ENCODE measurements around the gene TM4SF1. TPM values are rescaled to one million over a fixed set of nuclear protein-coding genes. Genes with fewer than 3 reads are reported as not detected.
"Not testable (repeated sequence)": the region's sequence is repeated elsewhere in the genome, so short reads cannot be mapped to it uniquely, and the experiment has no call there.

The TM4SF1 gene
- total RNA-seq, 1 donor from 2014 or later: 63.8 TPM

DNA sequence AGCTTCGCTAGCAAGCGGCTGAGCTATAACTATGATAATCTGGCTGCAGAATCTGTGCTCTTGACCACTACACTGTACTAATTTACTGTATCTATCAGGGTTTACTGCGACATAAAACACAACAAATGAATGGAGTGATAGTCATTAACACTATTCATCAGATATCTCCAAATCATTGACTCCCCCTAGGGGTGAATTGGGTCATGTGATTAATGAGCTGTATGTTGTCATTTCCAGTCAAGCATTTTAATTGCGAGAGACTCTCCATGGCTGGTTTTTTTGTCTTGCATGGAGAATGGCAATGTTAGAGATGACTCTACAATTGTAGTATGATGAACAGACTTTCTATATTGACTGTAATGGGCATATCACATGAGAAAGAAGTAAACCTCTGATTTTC, 33.5 kb downstream of the TM4SF1 start:
- DNase-seq (ENCODE audit: low read depth): peak; percentile 62

DNA sequence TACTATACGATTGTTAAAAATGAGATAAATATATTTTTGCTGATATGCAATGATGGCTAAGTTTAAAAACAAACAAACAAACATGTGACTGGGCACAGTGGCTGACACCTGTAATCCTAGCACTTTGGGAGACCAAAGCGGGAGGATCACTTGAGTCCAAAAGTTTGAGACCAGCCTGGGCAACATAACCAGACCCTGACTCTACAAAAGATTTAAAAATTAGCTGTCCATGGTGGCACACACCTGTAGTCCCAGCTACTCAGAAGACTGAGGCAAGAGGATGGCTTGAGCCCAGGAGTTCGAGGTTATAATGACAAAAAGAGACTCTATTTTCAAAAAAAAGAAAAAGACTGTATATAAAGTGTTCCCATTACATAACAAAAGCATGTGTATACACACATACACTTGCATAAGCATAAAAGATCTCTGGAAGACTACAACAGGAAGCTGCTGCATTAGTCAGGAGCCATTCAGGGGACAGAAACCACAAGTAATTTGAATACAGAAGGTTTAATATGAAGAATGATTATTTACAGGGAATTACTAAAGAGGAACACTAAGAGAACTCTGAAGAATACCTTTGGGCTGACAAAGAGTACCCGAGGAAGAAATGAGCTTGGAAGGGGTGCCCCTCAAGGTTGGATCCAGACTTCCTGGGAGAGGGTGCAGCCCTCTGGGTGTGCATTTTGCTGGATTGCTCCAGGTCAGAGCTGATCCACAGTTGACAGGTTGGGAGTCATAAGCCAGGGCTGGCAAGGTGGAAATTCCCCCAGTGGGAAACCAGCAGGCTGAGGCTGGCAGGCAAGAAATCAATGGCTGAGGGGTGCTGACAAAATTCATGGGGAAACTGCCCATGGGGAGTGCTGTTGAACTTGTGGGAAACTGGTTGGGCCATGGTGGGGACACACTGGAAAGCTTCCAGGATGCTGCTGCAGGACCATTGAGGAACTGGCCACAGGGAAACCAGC, 34.8 kb downstream of the TM4SF1 start:
- peak; percentile 93 for DNase-seq (ENCODE audit: low read depth)

DNA sequence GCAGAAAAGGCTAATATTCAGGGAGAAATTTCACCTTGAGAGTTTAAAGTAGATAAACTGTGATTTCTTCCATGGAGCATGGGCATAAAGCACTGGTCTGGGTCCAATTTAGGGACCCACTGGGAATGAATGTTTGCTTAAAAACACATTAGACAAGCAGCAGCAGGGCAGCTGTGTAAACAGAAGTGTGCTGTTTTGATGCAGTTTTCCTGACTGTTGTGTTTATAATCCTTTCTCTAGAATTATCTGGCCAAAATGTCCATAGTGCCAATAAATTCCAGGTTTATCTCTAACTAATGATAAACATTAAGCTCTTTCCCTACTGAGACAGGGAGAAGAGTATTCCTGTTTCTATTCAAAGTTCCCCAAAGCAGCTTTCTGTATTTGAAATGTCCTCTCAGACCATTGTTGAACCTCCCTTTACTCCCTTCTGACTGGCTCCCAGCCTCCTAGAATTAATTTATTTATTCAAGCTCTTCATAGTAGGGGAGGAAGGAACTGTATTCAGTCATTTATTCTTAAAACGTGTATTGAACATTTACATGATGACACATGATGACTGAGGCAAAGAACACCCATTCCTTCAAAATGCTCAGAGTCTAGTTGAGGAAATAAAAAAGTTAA, 37.0 kb downstream of the TM4SF1 start:
- peak; percentile 78 for DNase-seq (ENCODE audit: low read depth)

DNA sequence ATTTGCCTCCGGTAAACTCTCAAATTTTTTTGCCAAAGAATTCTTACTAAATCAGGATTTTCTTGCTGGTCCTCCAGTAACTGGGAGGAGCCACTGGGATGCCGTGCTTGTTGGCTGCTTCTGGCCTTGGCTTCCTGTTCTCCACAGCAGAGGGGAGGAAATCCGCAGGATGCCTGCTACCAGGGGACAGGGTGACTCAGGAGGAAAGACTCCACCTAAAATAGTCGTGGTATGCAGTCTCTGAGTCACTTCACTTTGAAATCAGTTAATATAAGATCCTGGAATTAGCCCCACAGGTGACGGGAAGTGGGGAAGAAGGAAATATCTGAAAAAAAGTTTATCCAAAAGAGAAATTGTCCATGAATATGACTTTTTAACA, 37.5 kb downstream of the TM4SF1 start:
- peak; percentile 100 for DNase-seq (ENCODE audit: low read depth)

DNA sequence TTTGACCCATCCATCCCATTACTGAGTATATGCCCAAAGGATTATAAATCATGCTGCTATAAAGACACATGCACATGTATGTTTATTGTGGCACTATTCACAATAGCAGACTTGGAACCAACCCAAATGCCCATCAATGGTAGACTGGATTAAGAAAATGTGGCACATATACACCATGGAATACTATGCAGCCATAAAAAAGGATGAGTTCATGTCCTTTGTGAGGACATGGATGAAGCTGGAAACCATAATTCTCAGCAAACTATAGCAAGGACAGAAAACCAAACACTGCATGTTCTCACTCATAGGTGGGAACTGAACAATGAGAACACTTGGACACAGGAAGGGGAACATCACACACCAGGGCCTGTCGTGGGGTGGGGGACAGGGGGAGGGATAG, 40.0 kb downstream of the TM4SF1 start:
- not testable (repeated sequence) for DNase-seq (ENCODE audit: low read depth)

DNA sequence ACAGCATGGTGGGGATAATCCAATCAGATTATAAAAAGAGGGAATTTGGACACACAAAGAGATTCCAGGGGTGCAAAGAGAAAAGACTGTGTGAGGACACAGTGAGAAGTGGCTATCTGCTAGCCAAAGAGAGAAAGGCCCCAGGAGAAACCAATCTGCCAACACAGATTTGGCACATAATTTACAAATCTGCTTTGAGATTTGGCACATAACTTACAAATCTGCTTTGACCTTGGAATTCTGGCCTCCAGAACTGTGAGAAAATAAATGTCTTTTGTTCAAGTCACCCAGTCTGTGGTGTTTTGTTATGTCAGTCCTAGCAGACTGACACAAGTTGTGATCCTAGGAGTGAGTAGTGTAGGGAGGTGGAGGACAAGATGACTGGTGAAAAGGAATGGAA, 40.5 kb downstream of the TM4SF1 start:
- DNase-seq (ENCODE audit: low read depth): no peak

DNA sequence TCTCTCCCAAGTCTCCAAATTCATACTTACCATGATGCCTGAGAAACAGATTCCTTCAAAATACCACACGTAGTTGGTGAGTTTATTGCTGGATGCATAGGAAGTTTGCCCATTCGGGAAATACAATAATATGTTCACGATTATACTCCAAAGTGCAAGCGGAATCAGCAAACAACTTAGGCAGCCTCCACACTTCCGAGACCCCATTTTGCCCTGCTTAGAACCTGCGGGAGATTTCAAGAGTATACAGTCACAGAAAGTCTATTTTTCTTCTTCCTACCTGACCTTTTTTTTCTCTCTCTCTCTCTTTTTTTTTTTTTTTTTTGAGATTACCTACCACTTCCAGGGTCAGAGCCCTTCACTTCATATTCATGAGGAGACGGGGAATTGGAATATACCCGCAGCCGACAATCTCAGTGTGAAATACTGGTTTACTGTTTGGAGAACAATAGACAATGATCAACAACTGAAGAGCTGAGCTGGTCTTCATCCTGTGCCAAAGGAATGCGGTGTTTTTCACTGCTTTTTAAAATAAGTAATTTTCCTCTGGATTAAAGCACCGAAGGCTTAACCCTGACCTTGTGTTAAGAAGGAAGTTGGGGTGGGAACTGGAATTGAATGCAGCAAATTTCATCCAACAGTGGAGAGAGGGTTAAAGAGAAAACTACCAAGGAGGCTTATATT, 44.1 kb downstream of the TM4SF1 start, which contains the start of gene TM4SF18:
TM4SF18 (minus strand) TSS at position 461 of the 684 bp plus-strand sequence; CDS start at position 207, 254 bp downstream.
- peak; percentile 54 for DNase-seq (ENCODE audit: low read depth)

DNA sequence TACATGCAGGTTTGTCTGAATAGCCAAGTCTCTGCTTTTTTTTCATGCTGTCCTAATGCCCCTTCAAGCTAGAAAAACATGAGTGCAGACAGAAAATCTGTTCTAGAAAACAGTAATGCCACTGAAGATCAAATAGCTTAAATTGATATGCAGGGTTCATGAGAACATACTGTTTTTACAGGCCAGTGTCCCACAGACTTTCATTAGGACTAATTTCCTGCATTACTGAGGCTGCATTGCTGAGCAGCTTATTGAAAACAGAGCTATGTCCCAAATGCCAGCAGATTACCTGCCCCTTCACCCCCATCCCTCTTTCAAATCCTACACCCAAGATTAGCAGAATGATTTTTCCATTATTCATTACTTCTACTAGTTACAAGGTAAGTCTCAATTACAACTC, 44.7 kb downstream of the TM4SF1 start:
- DNase-seq (ENCODE audit: low read depth): no peak

DNA sequence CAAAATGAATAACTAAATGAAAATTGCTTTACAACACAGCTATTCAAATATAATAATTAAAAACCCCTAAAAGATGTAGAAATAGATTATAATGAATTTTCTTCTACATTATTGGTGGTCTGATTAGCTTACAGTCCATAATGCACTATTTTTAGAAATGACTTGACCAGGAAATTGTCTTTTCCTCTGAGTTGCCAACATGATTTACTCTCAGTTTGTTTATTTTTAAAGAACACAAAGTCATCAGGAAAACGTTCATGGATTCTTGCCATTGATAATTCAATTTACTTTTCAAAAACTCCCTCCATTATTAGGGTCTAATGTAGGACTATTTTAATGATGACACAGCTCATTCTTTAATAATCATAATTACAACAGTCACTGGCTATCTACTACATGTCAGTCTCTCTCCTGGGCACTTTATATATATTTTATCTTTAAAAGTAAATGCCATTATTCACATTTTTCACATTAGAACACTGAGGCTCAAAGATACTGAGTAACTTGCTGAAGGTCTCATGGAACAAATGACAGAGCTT, 45.2 kb downstream of the TM4SF1 start:
- DNase-seq (ENCODE audit: low read depth): no peak

DNA sequence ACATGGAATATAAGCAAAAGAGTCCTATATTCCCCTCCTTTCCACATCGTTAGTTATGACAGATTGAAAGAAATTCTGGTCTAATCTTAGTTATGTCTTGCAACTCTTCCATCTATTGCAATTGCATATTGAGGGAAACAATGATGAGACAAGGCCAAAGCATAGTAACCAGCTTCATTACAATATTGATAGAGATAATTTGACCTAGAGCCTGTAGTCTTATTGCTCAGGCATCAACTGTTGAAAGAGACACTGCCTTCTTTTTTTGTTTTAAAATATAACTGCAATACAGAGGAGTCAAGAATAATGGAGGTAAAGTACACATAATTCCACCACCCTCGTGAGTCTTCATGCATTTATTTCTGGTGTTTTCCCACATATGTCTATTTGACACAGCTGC, 46.1 kb downstream of the TM4SF1 start:
- DNase-seq (ENCODE audit: low read depth): no peak

DNA sequence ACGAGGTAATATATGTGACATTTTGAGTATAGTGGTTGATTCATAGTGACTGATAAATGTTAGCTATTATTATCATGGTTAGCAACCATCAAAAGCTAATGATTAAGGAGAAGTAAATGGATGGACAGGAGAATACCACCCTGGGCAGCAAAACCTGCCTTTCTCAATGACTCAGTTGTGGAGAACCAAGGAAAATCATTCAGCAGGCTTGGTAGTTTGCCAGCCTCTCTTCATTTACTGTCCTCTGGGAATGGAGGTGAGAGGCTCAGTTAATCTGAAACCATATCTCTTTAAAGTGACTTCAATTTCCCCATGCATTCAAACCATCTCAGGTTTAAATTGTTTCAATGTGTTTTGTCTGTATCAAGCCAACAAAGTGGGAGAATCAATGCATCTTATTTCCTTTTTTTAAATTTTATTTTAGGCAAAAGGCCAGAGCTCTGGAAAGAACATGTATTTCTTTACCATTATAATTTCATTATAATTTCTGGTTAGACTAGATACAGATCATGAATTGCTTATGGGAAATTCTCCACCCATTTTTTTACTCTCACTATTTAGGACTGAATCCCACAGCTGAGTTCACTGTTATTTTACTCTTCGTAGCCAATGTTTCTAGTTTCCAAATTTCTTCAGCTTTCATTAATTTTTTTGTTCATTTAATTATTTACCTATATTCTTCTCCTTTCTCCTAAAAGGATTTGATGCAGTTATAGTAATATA, 46.7 kb downstream of the TM4SF1 start:
- peak; percentile 85 for DNase-seq (ENCODE audit: low read depth)

DNA sequence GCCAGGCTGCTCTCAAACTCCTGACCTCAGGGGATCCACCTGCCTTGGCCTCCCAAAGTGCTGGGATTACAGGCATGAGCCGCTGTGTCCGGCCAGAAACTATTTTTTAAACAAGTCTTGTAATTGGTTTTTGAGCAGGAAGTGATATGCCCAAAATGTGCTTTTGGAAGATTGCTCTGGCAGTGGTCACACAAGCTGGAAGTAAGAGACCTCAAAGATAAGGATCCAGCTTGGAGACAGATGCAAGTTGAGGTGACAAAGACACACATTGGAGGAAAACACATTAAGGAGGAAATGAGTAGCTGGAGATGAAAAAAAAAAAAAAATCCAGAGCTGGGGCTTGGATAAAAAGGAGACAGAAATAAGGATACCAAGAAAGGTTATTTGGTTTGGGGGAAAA, 50.3 kb downstream of the TM4SF1 start:
- no peak for DNase-seq (ENCODE audit: low read depth)

DNA sequence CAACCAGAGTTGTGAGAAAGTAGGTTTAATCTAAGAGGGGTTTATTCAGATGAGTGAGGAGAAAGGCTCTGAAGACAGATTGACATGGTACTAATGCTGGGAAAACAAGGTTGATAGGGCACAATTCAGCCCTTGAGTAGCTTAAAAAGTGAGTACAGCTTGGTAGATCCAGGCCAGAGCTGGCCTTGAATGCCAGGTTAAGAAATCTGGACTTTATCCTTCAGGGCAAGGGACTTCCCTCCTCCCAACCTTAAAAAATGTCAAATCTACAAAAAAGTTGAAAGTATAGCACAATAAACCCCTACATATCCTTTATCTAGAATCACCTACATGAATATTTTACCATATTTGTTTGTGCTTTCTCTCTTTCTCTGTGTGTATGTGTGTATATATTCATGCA, 51.9 kb downstream of the TM4SF1 start:
- DNase-seq (ENCODE audit: low read depth): no peak

DNA sequence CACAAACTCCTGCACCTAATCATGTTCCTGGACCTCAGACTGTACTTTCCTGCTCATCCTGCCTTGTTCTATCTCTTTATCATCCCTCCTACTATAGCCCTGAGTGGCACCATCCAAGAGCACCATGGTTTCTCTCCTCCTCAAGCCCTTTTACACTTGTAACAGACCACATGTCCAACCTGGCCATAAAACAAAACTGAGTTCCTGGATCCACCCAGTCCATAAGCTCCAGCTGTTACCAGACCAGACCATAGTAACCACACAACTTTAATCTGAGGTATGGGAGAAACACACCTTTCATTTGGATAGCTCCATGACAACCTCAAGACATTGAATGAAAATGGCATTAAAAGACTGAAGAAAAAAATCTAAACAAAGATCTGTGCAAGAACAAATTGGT, 53.1 kb downstream of the TM4SF1 start:
- DNase-seq (ENCODE audit: low read depth): no peak

DNA sequence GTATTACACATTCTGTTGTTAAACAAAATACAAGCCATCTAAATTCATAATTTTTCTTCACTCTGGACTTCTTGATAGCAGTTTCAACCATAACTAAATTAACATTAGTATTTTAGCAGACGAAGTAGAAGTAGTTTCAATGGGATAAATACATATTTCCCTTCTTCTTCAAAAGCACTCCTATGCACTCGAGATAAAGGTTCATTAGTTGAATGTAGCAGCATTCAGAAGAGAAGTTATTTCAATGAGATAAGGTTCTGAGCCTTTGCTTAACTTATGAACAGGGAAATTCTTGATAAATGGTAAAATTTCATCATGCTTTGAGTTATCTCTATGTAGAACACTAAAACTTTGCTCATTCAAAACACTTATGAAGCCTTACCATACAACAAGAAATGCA, 55.8 kb downstream of the TM4SF1 start:
- no peak for DNase-seq (ENCODE audit: low read depth)

DNA sequence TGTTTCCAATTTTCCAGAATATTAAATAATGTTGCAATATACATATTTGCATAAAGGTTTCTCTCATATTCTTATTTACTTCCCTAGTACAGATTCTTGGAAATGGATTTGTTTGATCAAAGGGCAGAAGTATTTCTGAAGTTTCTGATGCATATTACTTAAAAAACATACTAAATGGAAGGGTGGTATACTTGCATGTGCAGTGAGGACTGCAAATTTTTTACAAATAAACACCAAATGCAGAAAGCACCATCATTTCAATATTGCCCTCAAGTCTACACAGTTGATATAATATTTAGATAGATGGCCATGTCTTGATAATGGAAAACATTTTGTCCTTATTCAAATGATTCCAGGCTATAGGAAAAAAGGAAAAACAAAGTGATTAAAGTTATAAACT, 56.3 kb downstream of the TM4SF1 start:
- DNase-seq (ENCODE audit: low read depth): no peak

DNA sequence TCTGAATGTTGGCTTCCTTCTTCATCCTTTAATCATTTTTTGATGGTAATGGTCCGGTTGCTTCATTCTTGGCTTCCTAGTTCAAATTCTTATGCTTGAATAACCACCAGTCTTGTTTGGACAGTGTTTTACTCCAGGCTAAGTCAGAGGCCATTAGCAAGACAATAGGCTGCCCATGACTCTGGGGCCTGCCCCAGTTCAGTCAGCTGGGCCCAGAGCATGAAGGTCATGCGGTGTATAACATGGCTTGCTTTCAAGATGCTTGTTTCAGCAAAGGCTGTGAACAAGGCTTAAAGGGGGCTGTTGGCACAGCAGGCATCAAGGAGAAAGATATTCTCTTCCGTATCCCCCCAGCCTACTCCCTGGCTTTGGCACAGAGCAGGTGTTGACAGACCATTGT, 57.7 kb downstream of the TM4SF1 start:
- peak; percentile 92 for DNase-seq (ENCODE audit: low read depth)
